NOMO-1 (cell line): ENCODE results near the gene NOD1.
"Not testable (repeated sequence)": the region's sequence is repeated elsewhere in the genome, so short reads cannot be mapped to it uniquely, and the experiment has no call there.

Experiments used
- DNase-seq, 2 experiments: peaks; one replicate each; lab custom pipeline; 2025; ENCODE audit not compliant: unreplicated experiment in 2 of 2; lab: John Stamatoyannopoulos, UW

Gene NOD1

GRCh38 chr7:30424506-30424905 lies 54.1 kb downstream of the NOD1 start:
- DNase-seq: no peak

GRCh38 chr7:30423788-30424505 lies 54.6 kb downstream of the NOD1 start:
- DNase-seq: no peak

- DNase-seq: no peak
These were observed 55.7 kb downstream of the NOD1 start for GRCh38 chr7:30422922-30423321.

GRCh38 chr7:30421647-30422196 lies 56.9 kb downstream of the NOD1 start:
- DNase-seq: no peak

- no peak for DNase-seq
These were observed 57.9 kb downstream of the NOD1 start for GRCh38 chr7:30420662-30421061.

GRCh38 chr7:30420080-30420479 lies 58.5 kb downstream of the NOD1 start:
- DNase-seq: not testable (repeated sequence)

- no peak for DNase-seq
These were observed 64.7 kb downstream of the NOD1 start for GRCh38 chr7:30413864-30414263.

- DNase-seq: peak; percentile 9 to 38
These were observed 65.6 kb downstream of the NOD1 start for GRCh38 chr7:30412782-30413504.

GRCh38 chr7:30411897-30412296 lies 66.7 kb downstream of the NOD1 start:
- DNase-seq: no peak

- peak; percentile 54 to 55 for DNase-seq
These were observed 67.4 kb downstream of the NOD1 start for GRCh38 chr7:30411173-30411572.

- peak; percentile 34 to 35 for DNase-seq
These were observed 71.7 kb downstream of the NOD1 start for GRCh38 chr7:30406664-30407425.

- no peak for DNase-seq
These were observed 73.4 kb downstream of the NOD1 start for GRCh38 chr7:30405179-30405578.

- no peak for DNase-seq
These were observed 75.1 kb downstream of the NOD1 start for GRCh38 chr7:30403477-30403876.

- peak in 1 of 2 experiments; percentile 1 for DNase-seq
These were observed 82.2 kb downstream of the NOD1 start for GRCh38 chr7:30396389-30396788.

GRCh38 chr7:30395676-30396075 lies 82.9 kb downstream of the NOD1 start:
- no peak for DNase-seq

- DNase-seq: no peak
These were observed 86.8 kb downstream of the NOD1 start for GRCh38 chr7:30391806-30392205.

- no peak for DNase-seq
These were observed 87.6 kb downstream of the NOD1 start for GRCh38 chr7:30390736-30391636.

GRCh38 chr7:30389791-30390190 lies 88.8 kb downstream of the NOD1 start:
- DNase-seq: peak; percentile 8 to 45

- DNase-seq: no peak
These were observed 96.0 kb downstream of the NOD1 start for GRCh38 chr7:30382607-30383006.

GRCh38 chr7:30380824-30381223 lies 97.8 kb downstream of the NOD1 start:
- not testable (repeated sequence) for DNase-seq
